NB4 (cell line): ENCODE measurements around the gene KIF17.

Experiments
- CTCF ChIP-seq: IDR thresholded peaks from one replicate; pipeline ENCODE4 v1.5.1; 2012; ENCODE audit warnings: low read depth, low read length
- MYC ChIP-seq: IDR thresholded peaks from 2 replicates; pipeline ENCODE4 v1.6.1; 2011; ENCODE audit warnings: low read depth, low read length
- POLR2A ChIP-seq: IDR thresholded peaks from 2 replicates; pipeline ENCODE4 v1.6.1; 2011; ENCODE audit warnings: mild to moderate bottlenecking; ENCODE audit not compliant: insufficient read length; ENCODE audit errors: extremely low read depth
- TF ChIP-seq, protein P1 (sequence below): IDR thresholded peaks from 2 replicates; pipeline ENCODE4 v1.6.1; 2011; ENCODE audit warnings: low read depth, low read length

- no peak for TF ChIP-seq CTCF
- TF ChIP-seq, protein P1, sequence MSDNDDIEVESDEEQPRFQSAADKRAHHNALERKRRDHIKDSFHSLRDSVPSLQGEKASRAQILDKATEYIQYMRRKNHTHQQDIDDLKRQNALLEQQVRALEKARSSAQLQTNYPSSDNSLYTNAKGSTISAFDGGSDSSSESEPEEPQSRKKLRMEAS, result no peak
- no peak for TF ChIP-seq POLR2A
- no peak for TF ChIP-seq MYC
Observed at GRCh38 chr1:20621012-20621411, 96.8 kb downstream of the KIF17 start.
